Suprapubic skin (tissue), 4 donors: ENCODE data around the gene ERCC1. TPM values are rescaled to one million over a fixed set of nuclear protein-coding genes. Genes with fewer than 3 reads are reported as not detected.
A peak's percentile ranks its signal among the peaks of the same experiment; 100 is the strongest.

ENCODE experiments used
- DNase-seq, 2 donors: peaks; one replicate each; pipeline ENCODE4 v3.0.0-alpha.2; 2019; ENCODE audit warnings: low spot score in 2 of 2
- H3K27ac ChIP-seq: fragments of 200-600 bp; sonication (generic); one replicate; pipeline ENCODE4 v1.5.1; 2019
- H3K27me3 ChIP-seq: fragments of 200-600 bp; sonication (generic); one replicate; pipeline ENCODE4 v1.5.1; 2019
- H3K36me3 ChIP-seq: fragments of 200-600 bp; sonication (generic); one replicate; pipeline ENCODE4 v1.5.1; 2019
- H3K4me1 ChIP-seq: fragments of 200-600 bp; sonication (generic); one replicate; pipeline ENCODE4 v1.5.1; 2019
- H3K4me3 ChIP-seq: fragments of 200-600 bp; sonication (generic); one replicate; pipeline ENCODE4 v1.5.1; 2019; ENCODE audit warnings: mild to moderate bottlenecking
- H3K9me3 ChIP-seq: fragments of 200-600 bp; sonication (generic); one replicate; pipeline ENCODE4 v1.5.1; 2019
- EP300 ChIP-seq: sonication (generic); formaldehyde crosslinking; IDR thresholded peaks from one replicate; pipeline ENCODE4 v1.6.1; 2017; ENCODE audit warnings: antibody characterized with exemption
- POLR2A ChIP-seq, 2 donors: fragments of 450-650 bp; IDR thresholded peaks; one replicate each; pipeline ENCODE4 v1.6.1; 2017; ENCODE audit warnings: antibody characterized with exemption in 2 of 2, mild to moderate bottlenecking in 2 of 2, moderate library complexity in 2 of 2
- POLR2AphosphoS5 ChIP-seq, 3 donors: sonication (generic); formaldehyde crosslinking; IDR thresholded peaks; one replicate each; pipeline ENCODE4 v1.6.1; 2017; ENCODE audit warnings: antibody characterized with exemption in 3 of 3
- WGBS: methylation state at CpG from one replicate; pipeline ENCODE4 v1.1.5; 2018; 5-methylcytosine and 5-hydroxymethylcytosine counted together
- total RNA-seq, 4 donors: library from RNA; depleted of rRNA; stranded (reverse); fragments of >200 nt; gene quantifications; one replicate each; pipeline ENCODE4 v1.1.0, GENCODE V29; 2016
- TF ChIP-seq, protein P1 (sequence below), 2 donors: fragments of 200-600 bp in 1 of 2; fragments of 450-650 bp in 1 of 2; sonication (generic) in 1 of 2; IDR thresholded peaks; one replicate each; pipeline ENCODE4 v1.5.1; 2016 to 2019; ENCODE audit warnings: antibody characterized with exemption in 2 of 2, mild to moderate bottlenecking in 1 of 2, moderate library complexity in 1 of 2

Gene ERCC1
- total RNA-seq, 4 donors from 2014 or later = 102 to 120 (median 106) TPM

DNA sequence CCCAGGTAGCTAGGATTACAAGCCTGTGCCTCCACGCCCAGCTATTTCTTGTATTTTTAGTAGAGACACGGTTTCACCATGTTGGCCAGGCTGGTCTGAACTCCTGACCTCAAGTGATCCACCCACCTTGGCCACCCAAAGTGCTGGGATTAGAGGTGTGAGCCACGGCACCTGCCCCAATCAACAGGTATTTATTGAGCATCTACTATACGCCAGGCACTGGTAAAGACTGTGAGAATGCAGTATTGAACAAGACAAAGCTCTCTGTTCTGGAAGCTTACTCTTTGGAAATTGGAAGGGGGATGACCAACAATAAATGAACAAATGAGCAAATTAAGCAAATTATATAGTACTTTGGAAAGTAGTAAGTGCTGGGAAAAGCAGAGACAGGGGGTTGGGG, 21.4 kb upstream of the ERCC1 start:
- Histone ChIP-seq H3K4me3 (no peak overlapping the region), H3K9me3 (no peaks in the 10 kb centered on the region), H3K36me3 (no peaks in the 10 kb centered on the region), H3K27me3 (no peaks in the 10 kb centered on the region), H3K4me1 (peaks cover 87% of the 10 kb centered on the region), H3K27ac (peak overlapping the region; percentile 96)
- 76% methylated on average over 4 of the region's 4 CpGs for WGBS
- no peak for TF ChIP-seq POLR2A (IDR thresholded peaks at IDR 0.05)
- TF ChIP-seq, protein P1, sequence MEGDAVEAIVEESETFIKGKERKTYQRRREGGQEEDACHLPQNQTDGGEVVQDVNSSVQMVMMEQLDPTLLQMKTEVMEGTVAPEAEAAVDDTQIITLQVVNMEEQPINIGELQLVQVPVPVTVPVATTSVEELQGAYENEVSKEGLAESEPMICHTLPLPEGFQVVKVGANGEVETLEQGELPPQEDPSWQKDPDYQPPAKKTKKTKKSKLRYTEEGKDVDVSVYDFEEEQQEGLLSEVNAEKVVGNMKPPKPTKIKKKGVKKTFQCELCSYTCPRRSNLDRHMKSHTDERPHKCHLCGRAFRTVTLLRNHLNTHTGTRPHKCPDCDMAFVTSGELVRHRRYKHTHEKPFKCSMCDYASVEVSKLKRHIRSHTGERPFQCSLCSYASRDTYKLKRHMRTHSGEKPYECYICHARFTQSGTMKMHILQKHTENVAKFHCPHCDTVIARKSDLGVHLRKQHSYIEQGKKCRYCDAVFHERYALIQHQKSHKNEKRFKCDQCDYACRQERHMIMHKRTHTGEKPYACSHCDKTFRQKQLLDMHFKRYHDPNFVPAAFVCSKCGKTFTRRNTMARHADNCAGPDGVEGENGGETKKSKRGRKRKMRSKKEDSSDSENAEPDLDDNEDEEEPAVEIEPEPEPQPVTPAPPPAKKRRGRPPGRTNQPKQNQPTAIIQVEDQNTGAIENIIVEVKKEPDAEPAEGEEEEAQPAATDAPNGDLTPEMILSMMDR (IDR thresholded peaks at IDR 0.05) = no peak
- TF ChIP-seq EP300 = no peak
- no peak for TF ChIP-seq POLR2AphosphoS5 (IDR thresholded peaks at IDR 0.05)
- DNase-seq = no peak

GRCh38 chr19:45444318-45445041, 20.8 kb upstream of the ERCC1 start:
- 15% methylated on average over 32 of the region's 47 CpGs for WGBS
- Histone ChIP-seq H3K4me3 (peak overlapping the region; percentile 60), H3K27ac (peak overlapping the region; percentile 96), H3K27me3 (no peaks in the 10 kb centered on the region), H3K4me1 (peaks cover 86% of the 10 kb centered on the region), H3K9me3 (no peaks in the 10 kb centered on the region), H3K36me3 (no peaks in the 10 kb centered on the region)
- TF ChIP-seq POLR2AphosphoS5 (IDR thresholded peaks at IDR 0.05) (peak in 2 of 3 donors; percentile 56 to 66), POLR2A (IDR thresholded peaks at IDR 0.05) (peak; percentile 43 to 80), EP300 (no peak)
- TF ChIP-seq, protein P1 (IDR thresholded peaks at IDR 0.05) = no peak
- DNase-seq = peak; percentile 97 to 98

GRCh38 chr19:45443462-45444317, 20.0 kb upstream of the ERCC1 start:
- WGBS = 2% methylated on average over 20 of the region's 49 CpGs
- Histone ChIP-seq H3K4me3 (peak overlapping the region; percentile 60), H3K36me3 (no peaks in the 10 kb centered on the region), H3K4me1 (peaks cover 78% of the 10 kb centered on the region), H3K27ac (peak overlapping the region; percentile 96), H3K27me3 (no peaks in the 10 kb centered on the region), H3K9me3 (no peaks in the 10 kb centered on the region)
- DNase-seq = peak; percentile 99 to 100
- no peak for TF ChIP-seq EP300
- TF ChIP-seq POLR2A (IDR thresholded peaks at IDR 0.05) = peak in 1 of 2 donors; percentile 75
- peak; percentile 53 to 99 (median 91) for TF ChIP-seq POLR2AphosphoS5 (IDR thresholded peaks at IDR 0.05)

- peak overlapping the region; percentile 60 for H3K4me3 ChIP-seq
These were observed 19.2 kb upstream of the ERCC1 start for GRCh38 chr19:45442778-45443461.

GRCh38 chr19:45442408-45442777, 18.7 kb upstream of the ERCC1 start:
- no peaks in the 10 kb centered on the region for H3K36me3 ChIP-seq
- 88% methylated on average over 2 of the region's 2 CpGs for WGBS
- no peak overlapping the region for H3K4me3 ChIP-seq
- no peaks in the 10 kb centered on the region for H3K27me3 ChIP-seq
- H3K9me3 ChIP-seq = no peaks in the 10 kb centered on the region
- H3K27ac ChIP-seq = peak overlapping the region; percentile 96
- TF ChIP-seq POLR2AphosphoS5 (IDR thresholded peaks at IDR 0.05) = no peak
- TF ChIP-seq EP300 = no peak
- TF ChIP-seq, protein P1 (IDR thresholded peaks at IDR 0.05) = no peak
- no peak for TF ChIP-seq POLR2A (IDR thresholded peaks at IDR 0.05)
- H3K4me1 ChIP-seq = peaks cover 65% of the 10 kb centered on the region
- no peak for DNase-seq

More at GRCh38 chr19:45442778-45443461, 19.2 kb upstream of the ERCC1 start:
- TF ChIP-seq POLR2A (IDR thresholded peaks at IDR 0.05) (no peak), POLR2AphosphoS5 (IDR thresholded peaks at IDR 0.05) (peak in 1 of 3 donors; percentile 23)
- TF ChIP-seq, protein P1 (IDR thresholded peaks at IDR 0.05) = no peak
- peak overlapping the region; percentile 96 for H3K27ac ChIP-seq
- no peaks in the 10 kb centered on the region for H3K27me3 ChIP-seq
- no peaks in the 10 kb centered on the region for H3K36me3 ChIP-seq
- peak in 1 of 2 donors; percentile 89 for DNase-seq
- no peaks in the 10 kb centered on the region for H3K9me3 ChIP-seq
- H3K4me1 ChIP-seq = peaks cover 70% of the 10 kb centered on the region
- WGBS = 21% methylated on average over 7 of the region's 15 CpGs
